Mesothelial cell of epicardium (in vitro differentiated cells): ENCODE data around the gene ZMYND8. TPM values are rescaled to one million over a fixed set of nuclear protein-coding genes. Genes with fewer than 3 reads are reported as not detected.

Experiments used
- DNase-seq, 2 experiments: peaks; one replicate each; pipeline ENCODE4 v3.0.0; 2021; ENCODE audit warnings: low spot score in 2 of 2; ENCODE audit not compliant: unreplicated experiment in 2 of 2
- H3K27ac Mint-ChIP-seq: 2 replicates; pipeline ENCODE4 v1.8.0; 2021; ENCODE audit warnings: mixed read lengths
- H3K27me3 Mint-ChIP-seq: 2 replicates; pipeline ENCODE4 v1.8.0; 2021; ENCODE audit warnings: low read depth, mixed read lengths
- H3K36me3 Mint-ChIP-seq: 2 replicates; pipeline ENCODE4 v1.8.0; 2021; ENCODE audit warnings: mixed read lengths
- H3K4me1 Mint-ChIP-seq: 2 replicates; pipeline ENCODE4 v1.8.0; 2021; ENCODE audit warnings: mixed read lengths
- H3K4me3 Mint-ChIP-seq: 2 replicates; pipeline ENCODE4 v1.8.0; 2021; ENCODE audit warnings: mild to moderate bottlenecking, moderate library complexity, mixed read lengths
- H3K9me3 Mint-ChIP-seq: 2 replicates; pipeline ENCODE4 v1.8.0; 2021; ENCODE audit warnings: mixed read lengths
- CTCF ChIP-seq: fragments of 200-600 bp; sonication (generic); IDR thresholded peaks from one replicate; pipeline ENCODE4 v1.5.0; 2021; ENCODE audit warnings: antibody characterized with exemption; ENCODE audit not compliant: unreplicated experiment
- total RNA-seq: library from RNA; stranded (reverse); gene quantifications from 3 replicates; pipeline ENCODE4 v1.2.1, GENCODE V29; 2021

ZMYND8 gene
- total RNA-seq, 1 donor from 2014 or later = 120 TPM

- DNase-seq = no peak
- Mint-ChIP-seq H3K4me3 (no peak overlapping the region), H3K9me3 (peaks cover 4% of the 10 kb centered on the region), H3K27me3 (no peaks in the 10 kb centered on the region), H3K27ac (no peak overlapping the region), H3K4me1 (peaks cover 7% of the 10 kb centered on the region), H3K36me3 (peaks cover 4% of the 10 kb centered on the region)
- no peak for TF ChIP-seq CTCF
Observed at GRCh38 chr20:47198996-47199552, 157.4 kb downstream of the ZMYND8 start.

GRCh38 chr20:47198254-47198671 is 158.2 kb downstream of the ZMYND8 start:
- no peak for TF ChIP-seq CTCF
- Mint-ChIP-seq H3K27me3 (no peaks in the 10 kb centered on the region), H3K4me1 (peaks cover 7% of the 10 kb centered on the region), H3K27ac (no peak overlapping the region), H3K4me3 (no peak overlapping the region), H3K36me3 (peaks cover under 1% of the 10 kb centered on the region), H3K9me3 (no peaks in the 10 kb centered on the region)
- DNase-seq = no peak

DNA sequence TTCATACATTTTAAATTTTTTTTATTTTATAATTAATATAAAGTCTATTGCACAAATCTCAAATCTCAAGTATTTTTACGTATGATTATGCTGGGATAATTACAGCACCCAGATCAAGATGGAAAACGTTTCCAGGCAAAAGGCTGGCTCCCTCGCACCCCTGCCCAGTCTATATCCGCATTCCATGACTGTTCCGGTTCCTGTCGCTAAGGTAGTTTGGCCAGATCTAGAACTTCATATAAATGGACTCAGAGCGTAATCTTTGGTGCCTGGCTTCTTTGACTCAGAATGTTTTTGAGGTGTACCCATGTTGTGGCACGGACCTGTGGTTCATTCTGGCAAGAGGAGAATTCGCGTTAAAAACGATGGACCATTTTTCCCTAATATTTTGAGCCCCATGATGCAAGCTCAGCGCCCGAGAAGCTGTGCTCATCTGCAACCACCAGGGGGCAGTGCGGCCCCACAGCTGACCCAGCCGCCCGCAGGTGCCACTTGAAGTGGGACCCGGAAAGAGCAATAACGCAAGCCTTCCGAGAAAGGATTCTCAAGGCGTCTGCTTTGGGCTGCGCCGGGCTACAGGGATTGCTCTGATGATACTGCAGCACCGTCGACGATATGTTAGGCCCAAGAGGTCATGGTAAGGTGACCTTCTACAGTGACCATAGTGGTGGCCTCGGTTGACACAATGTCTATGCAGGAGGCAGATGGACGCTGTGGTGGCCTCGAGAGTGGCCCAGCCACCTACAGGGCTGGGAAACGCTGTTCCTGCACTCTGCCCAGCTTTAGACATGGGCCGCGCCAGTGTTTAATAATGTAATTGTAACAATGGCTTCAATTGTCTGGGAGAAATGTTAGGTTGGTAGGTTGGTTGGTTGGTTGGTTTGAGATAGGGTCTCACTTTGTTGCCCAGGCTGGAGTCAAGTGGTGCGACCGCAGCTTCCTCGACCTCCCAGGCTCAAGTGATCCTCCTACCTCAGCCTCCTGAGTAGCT is 160.1 kb downstream of the ZMYND8 start:
- DNase-seq = peak; percentile 49 to 82
- Mint-ChIP-seq H3K36me3 (peaks cover 2% of the 10 kb centered on the region), H3K27ac (no peak overlapping the region), H3K9me3 (no peaks in the 10 kb centered on the region), H3K4me3 (no peak overlapping the region), H3K27me3 (no peaks in the 10 kb centered on the region), H3K4me1 (peaks cover 7% of the 10 kb centered on the region)
- peak; percentile 96 for TF ChIP-seq CTCF

DNA sequence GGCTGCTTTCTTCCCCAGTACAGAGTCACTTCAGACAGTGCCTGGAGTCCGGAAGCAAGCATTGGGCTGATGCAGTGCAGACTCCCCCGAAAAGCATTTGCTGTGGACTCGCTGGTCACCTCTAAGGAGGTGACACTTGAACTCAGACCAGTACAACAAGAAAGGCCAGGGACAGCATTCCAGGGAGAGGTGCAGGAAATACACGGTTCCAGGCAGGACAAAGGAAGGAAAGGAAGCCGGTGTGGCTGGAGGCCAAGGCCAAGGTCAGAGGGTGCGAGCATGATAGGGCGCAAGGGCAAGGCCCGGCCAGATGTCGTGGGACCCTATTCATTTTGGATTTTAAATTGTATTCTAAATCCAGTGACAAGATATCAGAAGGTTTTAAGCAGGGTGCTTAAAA is 160.9 kb downstream of the ZMYND8 start:
- no peak for DNase-seq
- Mint-ChIP-seq H3K36me3 (peaks cover 2% of the 10 kb centered on the region), H3K27ac (no peak overlapping the region), H3K9me3 (no peaks in the 10 kb centered on the region), H3K27me3 (no peaks in the 10 kb centered on the region), H3K4me1 (peaks cover 7% of the 10 kb centered on the region), H3K4me3 (no peak overlapping the region)
- no peak for TF ChIP-seq CTCF

DNA sequence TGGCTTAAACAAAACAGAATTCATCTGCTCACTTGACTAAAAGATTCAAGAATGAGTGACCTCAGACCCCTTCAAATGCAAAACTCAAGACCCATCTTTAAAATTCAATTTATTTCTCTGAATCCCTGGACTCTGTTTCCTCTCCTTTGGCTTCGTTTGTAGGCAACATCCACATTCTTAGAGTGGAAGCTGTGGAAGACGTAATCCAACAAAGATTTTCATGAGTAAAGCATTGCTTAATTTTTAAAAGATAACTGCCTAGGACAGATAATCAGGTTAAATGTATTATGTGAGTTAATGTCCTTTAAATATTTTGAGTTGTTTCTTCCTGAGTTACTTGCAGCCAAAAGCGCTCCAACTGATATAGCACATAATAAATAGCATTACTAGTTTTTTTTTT is 164.5 kb downstream of the ZMYND8 start:
- H3K27me3 Mint-ChIP-seq = no peaks in the 10 kb centered on the region
- H3K4me1 Mint-ChIP-seq = no peaks in the 10 kb centered on the region
- no peak for DNase-seq
- no peak overlapping the region for H3K27ac Mint-ChIP-seq
- H3K9me3 Mint-ChIP-seq = no peaks in the 10 kb centered on the region
- peaks cover 2% of the 10 kb centered on the region for H3K36me3 Mint-ChIP-seq
- TF ChIP-seq CTCF = no peak
- H3K4me3 Mint-ChIP-seq = no peak overlapping the region
